Left lung (tissue), 10 donors: ENCODE data around the gene RAD52. TPM values are rescaled to one million over a fixed set of nuclear protein-coding genes. Genes with fewer than 3 reads are reported as not detected.

Experiments used
- ATAC-seq: fragments of 200-7000 bp; cut with Tn5 transposase; one replicate; pipeline ENCODE4 v1.9.1; 2020; ENCODE audit warnings: moderate library complexity
- DNase-seq, 4 donors: peaks; one replicate each; pipeline ENCODE4 v3.0.0-alpha.2; 2013 to 2020
- H3K27ac ChIP-seq, 2 donors: fragments of 200-600 bp; sonication (generic) in 1 of 2; one replicate each; pipeline versions ENCODE4 v1.5.0 to v1.8.0; 2020 to 2021
- H3K27me3 ChIP-seq, 2 donors: fragments of 200-600 bp; sonication (generic) in 1 of 2; one replicate each; pipeline versions ENCODE4 v1.5.0 to v1.8.0; 2020 to 2021
- H3K36me3 ChIP-seq, 2 donors: fragments of 200-600 bp; sonication (generic) in 1 of 2; one replicate each; pipeline versions ENCODE4 v1.5.0 to v1.8.0; 2020 to 2021
- H3K4me1 ChIP-seq, 2 donors: fragments of 200-600 bp; one replicate each; pipeline ENCODE4 v1.8.0; 2021
- H3K4me3 ChIP-seq, 2 donors: fragments of 200-600 bp; sonication (generic) in 1 of 2; one replicate each; pipeline versions ENCODE4 v1.5.0 to v1.8.0; 2020 to 2021; ENCODE audit warnings: mild to moderate bottlenecking in 1 of 2
- H3K9me3 ChIP-seq, 2 donors: fragments of 200-600 bp; sonication (generic) in 1 of 2; one replicate each; pipeline versions ENCODE4 v1.5.0 to v1.8.0; 2020 to 2021
- CTCF ChIP-seq, 2 donors: fragments of 200-600 bp; sonication (generic) in 1 of 2; IDR thresholded peaks; one replicate each; pipeline versions ENCODE4 v1.5.0 to v1.8.0; 2021; ENCODE audit warnings: antibody characterized with exemption in 2 of 2
- intact Hi-C, 2 donors: fragments of 100-400 bp; cut with DNase I; formaldehyde crosslinking; loops; one replicate each; pipeline versions ENCODE4 v1.11.2 to v1.14.2; 2022
- polyA plus RNA-seq, 6 donors: library from polyadenylated mRNA; unstranded; fragments of 120-200 nt; gene quantifications; one replicate each; pipeline ENCODE4 v1.2.1, GENCODE V29; 2013; ENCODE audit not compliant: insufficient read length in 6 of 6
- total RNA-seq, 2 donors: library from RNA; stranded (reverse); fragmentation: NEBNext Ultra II Directional; extraction: Animal tissue kit (Norgen Biotek cat#: 25700); gene quantifications; one replicate each; pipeline ENCODE4 v1.2.1, GENCODE V29; 2021
- donor health status: DM: no; HTN: yes; CAD: no.
- donor health status: DM: no; HTN: no; CAD: no.

RAD52 gene
- total and polyA plus RNA-seq, 8 donors, result 11.1 to 46.9 (median 36.8) TPM

GRCh38 chr12:862303-862911 is 87.1 kb downstream of the RAD52 start:
- no peak overlapping the region for H3K4me3 ChIP-seq
- no peak for TF ChIP-seq CTCF (IDR thresholded peaks at IDR 0.05)
- peaks cover 0 to 86% of the 10 kb centered on the region in 2 donors for H3K36me3 ChIP-seq
- H3K27me3 ChIP-seq, result no peaks in the 10 kb centered on the region
- H3K4me1 ChIP-seq, result no peaks in the 10 kb centered on the region
- H3K9me3 ChIP-seq, result no peaks in the 10 kb centered on the region
- DNase-seq (no peak), ATAC-seq (peak; percentile 70)
- H3K27ac ChIP-seq, result peak overlapping the region in 1 of 2 donors; percentile 7
- intact Hi-C loops, result no loop called here

Other genes starting within 250 kb of the RAD52 start
- 100 to 1,000 TPM; 185 to 245 TPM for gene WNK1, start 197.1 kb downstream of the RAD52 start, total RNA-seq
- gene WNK1, start 197.1 kb downstream of the RAD52 start, polyA plus RNA-seq, result 100 to 1,000 TPM in 5 of 6 donors, 10 to 100 TPM in 1; 94.4 to 116 (median 108) TPM
- 10 to 100 TPM; 63.0 to 64.9 TPM for gene ERC1, start 41.5 kb upstream of the RAD52 start, total RNA-seq
- gene ERC1, start 41.5 kb upstream of the RAD52 start, polyA plus RNA-seq, result 10 to 100 TPM; 34.9 to 41.9 (median 38.3) TPM